Stimulated activated CD8-positive, alpha-beta memory T cell treated with anti-CD3 and anti-CD28 coated beads, Interleukin-4, amount 100 ng/mL, for 48 hours (primary cell): ENCODE results near the gene IGFL4.

ENCODE experiments used
- DNase-seq: peaks from one replicate; pipeline ENCODE4 v3.0.0-alpha.2; 2020

IGFL4 gene

DNA sequence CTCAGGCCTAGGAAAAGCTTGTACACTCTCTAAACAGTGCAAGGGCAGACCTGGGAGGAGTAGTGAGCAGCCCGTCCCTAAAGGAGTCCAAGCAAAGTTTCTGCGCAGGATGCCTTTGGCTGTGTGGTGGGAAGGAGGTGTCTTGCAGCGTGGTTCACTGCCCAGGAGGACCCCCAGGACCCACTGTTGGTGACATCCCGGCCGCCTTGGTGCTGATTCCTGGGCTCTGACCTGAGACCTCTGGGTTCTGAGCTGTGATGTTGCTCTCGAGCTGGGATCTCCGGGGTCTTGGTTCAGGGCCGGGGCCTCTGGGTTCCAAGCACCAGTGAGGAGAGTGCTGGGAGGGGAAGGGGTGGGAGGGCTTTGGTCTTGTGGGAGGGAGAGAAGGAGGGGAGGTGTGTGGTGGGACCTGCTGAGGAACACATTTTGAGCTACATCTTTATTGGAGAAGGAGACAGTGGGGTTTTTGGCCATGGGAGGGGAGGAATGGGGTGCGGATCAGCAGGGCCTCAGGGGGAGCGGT is 22.0 kb downstream of the IGFL4 start:
- DNase-seq = no peak

DNA sequence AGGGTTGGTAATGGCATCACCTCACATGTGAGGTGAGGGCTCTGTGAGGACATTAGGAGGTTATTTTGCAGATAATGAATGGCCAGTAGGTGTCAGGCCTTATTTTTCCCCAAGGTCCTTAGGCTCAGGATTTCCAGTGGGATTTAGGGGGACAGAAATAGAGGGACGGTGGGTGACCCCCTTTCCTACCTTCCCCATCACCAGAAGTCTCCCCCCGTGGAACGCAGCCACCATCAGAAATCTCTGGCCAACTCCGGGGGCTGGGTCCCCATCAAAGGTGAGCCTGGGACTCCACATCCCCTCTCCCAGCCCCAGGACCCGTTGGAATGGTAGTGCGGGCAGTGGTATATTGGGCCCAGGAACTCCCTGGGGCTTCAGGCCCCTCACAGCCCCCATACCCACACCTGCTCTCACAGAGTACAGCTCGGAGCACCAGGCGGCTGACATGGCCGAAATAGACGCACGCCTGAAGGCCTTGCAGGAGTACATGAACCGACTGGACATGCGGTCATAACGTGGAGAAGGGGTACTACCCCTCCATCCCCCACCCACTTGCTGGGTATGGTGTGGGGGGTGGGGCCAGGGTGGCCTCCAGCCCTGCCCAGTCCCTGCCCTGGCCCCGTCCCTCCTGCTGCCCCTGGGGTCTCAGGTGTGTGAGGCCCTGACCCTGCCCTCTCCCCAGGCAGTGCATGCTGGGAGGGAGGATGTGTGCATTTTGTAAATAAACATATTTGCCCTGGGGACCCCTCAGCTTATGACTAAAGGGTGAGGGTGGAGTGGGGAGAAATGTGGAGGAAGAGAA is 22.7 kb downstream of the IGFL4 start:
- no peak for DNase-seq

DNA sequence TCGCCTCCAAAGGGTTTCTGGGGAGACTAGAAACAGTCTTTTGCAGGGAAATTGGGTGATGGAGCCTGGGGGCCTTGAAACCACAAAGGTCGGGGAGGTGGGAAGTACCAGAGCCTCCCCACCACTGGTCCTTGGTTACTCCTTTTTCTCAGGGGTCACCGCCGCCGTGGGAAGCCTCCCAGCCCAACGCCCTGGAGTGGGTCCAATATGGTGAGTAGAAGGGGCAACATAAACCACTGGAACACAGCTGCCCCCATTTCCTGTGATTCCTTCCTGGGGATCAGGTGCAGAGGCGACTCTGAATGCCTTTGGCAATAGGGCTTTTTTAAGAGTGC is 23.7 kb downstream of the IGFL4 start:
- DNase-seq = no peak

DNA sequence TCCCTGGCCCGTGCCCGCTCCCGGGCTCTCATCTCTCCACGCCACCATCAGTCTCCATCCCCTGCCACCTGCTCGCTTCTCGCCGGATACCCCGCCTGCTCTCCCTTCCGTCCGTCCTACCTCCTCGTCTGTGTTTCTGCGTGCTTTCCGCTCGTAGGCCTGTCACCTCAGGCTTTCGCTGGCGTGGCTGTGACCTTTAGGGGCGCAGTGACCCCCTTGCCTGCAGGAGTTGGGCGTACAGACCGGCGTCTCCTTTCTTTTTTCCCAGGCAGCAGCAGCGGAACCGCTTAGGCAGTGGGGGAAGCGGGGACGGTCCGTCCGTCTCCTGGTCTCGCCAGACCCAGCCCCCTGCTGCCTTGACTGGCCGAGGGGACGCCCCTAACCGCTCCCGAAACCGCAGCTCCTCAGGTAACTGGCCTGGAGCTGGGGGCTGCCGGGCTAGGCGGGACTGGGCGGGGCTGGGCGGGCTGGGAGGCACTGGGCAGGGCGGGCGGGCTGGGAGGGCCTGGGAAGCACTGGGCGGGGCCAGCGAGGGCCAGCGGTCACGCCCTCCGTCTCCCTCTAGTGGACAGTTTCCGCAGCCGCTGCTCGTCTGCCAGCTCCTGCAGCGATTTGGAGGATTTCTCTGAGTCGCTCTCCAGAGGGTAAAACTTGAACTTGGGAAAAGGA is 24.2 kb downstream of the IGFL4 start:
- DNase-seq = peak; percentile 88

DNA sequence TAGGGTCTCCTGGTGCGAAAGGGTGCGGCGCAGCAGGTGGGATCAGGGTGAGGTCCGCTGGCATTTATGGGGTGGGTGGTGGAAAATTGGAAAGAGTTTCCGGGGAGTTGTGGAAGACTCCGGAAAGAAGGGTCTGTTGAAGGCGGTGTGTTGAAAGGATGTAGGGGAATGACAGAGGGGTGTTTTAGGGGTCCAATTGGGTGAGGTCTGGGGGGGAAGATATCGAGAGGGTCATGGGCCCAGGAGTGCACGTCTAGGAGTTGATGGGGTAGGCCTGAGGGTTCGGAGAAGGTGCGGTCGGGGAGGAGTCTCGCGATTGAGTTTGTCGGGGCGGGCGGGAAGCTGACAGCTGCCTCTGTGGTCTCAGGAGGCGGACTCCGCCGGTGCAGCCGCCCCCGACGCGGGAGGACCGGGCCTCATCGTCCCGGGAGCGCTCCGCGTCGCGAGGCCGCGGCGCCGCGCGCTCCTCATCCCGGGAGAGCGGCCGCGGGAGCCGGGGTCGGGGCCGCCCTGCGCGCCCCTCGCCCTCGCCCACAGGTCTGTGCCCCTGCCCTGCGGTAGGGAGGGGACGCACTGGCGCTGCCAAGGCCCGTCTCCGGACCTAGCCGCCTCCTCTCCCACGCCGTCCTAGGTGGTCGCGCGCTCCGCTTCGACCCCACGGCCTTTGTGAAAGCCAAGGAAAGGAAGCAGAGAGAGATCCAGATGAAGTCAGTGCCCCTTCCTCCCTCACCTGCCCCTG is 24.9 kb downstream of the IGFL4 start:
- DNase-seq = peak; percentile 59

DNA sequence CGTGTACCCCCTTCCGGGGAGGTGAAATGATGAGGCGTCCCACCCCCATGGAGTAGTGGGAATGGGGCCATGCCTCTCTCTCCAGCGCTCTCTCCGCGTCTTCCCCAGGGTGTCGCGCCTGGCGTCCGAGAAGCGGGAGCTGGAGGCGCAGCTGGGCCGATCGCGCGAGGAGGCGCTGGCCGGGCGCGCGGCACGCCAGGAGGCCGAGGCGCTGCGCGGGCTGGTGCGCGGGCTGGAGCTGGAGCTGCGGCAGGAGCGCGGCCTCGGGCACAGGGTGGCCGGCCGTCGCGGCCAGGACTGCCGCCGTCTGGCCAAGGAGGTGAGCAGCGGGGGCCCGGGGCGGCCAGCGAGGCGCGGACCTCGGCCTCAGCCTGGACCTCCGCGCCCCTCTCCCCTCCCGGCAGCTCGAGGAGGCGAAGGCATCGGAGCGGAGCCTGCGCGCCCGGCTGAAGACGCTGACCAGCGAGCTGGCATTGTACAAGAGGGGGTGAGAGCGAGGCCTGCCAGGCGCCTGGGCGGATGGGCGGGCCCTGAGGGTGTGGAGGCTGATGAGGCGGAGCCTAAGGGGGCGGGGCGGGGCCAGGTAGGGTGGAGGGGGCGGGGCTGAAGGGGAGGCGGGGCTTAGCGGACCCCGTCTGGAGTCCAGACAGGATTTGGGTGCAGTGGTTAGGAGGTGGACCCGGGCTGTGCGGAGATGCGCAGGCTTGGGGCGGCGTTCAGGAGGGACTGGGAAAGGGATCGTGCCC is 25.7 kb downstream of the IGFL4 start:
- peak; percentile 80 for DNase-seq

DNA sequence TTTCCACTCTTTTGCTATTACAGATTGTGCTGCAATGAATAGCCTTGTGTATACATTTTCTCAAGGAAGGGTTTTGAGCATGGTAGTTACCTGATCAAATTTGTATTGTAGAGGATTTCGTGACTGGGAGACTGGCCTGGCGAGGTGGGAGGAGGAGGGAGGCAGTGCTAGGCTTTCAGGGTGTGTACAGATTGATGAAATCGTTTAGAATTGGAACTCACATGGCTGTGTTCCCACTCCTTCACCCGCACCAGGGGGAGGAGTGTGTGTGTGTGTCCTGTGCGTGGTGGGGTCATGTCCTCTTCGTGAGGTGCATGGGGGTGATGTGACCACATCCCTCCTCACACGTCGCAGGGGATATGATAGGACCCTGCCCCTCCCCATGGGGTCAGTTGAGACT is 26.3 kb downstream of the IGFL4 start:
- no peak for DNase-seq

DNA sequence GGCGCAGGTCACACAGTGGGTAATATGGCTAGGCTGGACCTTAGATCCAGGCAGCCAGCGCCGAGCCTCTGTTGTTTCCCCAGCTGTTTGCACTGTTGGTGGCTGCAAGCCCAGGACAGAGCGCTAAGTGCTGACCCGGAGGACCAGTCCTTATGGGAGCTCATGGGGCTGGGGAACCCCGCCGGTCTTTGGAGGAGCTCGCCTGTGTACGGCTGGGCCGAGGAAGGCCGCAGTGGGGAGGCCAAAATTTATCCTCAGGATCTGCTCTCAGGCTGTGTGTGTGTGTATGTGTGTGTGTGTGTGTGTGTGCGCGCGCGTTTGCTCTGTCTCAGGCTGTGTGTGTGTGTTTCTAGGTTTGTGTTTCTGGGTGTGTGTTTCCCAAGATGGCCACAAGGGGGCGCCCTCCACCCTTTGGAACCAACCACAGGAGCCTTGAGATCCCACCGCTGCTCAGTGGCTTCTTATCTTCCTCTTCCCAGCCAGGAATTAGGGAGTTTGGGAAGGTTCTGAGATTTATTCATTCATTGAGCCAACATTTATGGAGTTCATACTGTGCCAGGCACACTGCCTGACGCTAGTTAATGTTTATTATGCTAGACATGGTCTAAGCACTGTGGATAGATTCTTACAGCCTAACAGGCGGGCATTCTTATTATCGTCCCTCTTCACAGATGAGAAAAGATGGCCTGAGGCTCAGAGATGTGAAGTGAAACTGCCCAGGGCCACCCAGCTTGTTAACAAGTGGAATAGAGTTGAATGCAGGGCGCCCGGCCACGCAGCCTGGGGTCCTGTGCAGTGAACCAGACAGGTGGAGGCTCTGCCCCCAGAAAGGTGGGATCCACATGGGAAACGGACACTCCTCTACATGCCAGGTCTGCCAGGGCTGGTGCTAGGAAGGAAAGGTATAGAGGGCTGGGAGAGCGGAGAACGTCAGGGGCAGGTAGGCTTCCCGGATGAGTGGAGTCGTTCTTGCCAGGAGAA is 31.0 kb downstream of the IGFL4 start:
- peak; percentile 82 for DNase-seq

DNA sequence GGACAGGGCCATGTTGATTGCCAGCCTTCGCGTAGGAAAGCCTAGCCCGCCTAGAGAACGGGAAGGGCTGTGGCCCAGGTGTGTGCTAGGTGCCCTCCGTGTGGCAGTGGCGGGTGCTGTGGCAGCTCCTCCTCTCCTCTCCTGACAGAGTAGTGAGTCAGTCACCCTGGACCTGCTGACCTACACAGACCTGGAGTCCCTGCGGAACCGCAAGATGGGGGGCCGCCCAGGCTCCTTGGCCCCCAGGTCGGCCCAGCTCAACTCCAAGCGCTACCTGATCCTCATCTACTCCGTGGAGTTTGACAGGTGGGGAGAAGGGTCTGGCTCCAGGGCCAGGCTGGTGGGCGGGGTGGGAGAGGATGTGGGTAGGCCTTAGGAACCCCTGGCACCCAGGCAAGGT is 34.4 kb downstream of the IGFL4 start:
- no peak for DNase-seq

DNA sequence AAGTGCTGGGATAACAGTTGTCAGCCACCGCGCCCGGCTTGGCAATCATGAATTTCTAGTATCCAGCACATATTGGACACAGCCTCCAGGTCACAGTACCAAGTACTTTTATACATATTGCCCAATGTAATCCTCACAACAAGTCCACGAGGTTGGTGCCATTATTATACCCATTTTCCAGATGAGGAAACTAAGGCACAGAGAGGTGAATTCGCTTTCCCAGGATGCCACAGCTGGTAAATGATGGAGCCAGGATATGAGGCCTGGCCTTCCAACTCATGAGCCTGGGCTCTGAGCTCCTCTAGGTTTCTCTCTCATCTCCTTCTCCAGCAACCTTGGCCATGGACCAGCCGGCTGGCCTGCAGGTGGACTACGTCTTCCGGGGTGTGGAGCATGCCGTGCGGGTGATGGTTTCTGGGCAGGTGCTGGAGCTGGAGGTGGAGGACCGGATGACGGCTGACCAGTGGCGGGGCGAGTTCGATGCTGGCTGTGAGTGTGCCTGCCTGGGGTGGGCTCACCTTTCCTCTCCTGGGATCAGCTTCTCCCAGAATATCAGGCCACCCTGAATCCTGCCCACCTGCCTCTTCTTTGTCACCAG is 38.0 kb downstream of the IGFL4 start:
- no peak for DNase-seq

DNA sequence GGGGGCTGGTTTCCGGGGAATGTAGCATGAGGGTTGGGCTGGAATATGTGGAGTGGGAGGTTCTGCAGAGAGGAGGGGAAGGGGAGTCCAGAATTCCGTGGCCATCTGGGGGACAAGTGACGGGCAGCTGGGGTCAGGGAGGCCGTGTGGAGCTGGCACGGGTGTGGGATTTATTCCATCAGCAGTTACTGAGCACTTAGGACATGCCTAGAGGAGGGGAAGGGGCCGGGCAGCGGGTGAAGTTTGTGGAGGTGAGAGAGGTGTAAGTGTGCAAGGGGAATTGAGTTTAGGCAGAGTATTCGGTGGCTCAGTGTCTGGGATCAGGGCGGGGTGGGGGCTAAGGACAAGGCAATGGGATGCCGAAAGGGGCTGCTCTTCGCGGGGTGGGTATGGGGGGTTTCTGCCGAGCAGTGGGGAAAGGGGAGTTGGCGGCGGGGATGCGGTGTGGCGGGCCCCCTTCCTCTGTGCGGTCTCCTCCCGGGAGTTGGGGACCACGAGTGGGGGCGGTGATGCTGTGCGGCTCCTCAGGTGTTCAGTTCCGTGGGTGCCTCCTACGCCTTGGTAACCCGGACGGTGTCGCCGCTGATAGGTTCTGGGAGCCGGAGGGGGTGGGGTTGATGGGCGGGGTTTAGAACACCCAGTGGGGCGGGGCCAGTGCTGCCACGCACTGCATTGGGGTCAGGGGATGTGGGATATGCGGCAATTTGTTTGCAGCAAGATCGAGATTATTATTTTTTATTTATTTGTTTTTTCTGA is 40.1 kb downstream of the IGFL4 start:
- peak; percentile 72 for DNase-seq

DNA sequence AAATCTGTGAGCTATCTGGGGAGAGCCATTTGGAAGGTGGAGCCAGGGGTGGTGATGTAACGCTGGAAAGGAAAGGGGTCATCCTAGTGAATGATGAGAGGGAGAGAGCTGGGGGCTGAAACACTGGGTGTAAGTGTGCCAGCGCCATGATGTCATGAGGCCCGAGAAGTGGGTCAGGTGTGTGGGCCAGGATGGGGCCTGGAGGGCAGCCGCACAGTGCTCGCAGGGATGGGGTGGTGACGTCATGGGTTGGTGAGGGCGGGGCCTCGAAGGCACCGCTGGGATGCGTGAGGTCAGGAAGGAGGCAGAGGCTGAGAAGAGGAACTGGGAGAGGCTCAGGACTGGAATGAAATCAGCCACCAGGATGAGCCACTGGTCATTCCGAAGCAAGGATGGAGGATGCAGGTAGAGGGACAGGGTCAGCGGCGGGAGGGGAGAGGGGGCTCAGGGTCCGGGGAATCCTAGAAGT is 41.1 kb downstream of the IGFL4 start:
- DNase-seq = peak; percentile 41

DNA sequence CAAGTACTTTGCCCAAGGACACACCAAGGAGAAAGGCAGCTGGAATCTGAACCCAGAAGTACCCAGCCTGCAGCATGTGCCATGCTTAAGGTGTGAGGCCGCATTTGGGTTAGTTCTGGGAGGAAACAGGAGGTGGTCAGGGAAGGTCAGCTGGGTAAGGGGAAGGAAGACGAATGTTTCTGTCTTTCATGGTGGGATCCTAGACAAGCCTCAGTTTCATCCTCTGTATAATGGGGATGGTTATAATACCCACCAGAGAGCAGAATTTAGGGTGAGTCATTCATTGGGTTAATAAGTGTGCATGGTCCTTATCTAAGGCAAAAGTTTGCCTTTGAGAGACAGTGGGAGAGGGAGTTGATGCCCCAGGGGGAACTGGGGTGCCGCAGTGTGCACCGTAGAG is 42.0 kb downstream of the IGFL4 start:
- DNase-seq = no peak

DNA sequence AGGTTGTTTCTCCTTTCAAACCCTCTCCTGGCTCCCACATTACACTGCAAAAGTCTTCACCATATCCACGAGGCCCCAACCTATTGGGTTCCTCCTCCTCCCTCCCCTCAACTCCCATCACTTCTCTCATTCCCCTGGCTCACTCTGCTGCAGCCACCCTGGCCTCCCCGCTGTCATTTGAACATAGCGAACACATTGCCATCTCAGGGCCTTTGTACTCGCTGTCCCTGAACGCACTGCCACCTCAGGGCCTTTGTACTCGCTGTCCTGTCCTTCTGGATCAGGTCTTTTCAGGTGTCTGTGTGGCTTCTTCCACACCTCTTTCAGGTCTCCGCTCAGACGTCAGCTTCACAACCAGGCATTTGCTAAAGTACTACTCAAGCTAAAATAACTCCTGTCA is 43.9 kb downstream of the IGFL4 start:
- no peak for DNase-seq

DNA sequence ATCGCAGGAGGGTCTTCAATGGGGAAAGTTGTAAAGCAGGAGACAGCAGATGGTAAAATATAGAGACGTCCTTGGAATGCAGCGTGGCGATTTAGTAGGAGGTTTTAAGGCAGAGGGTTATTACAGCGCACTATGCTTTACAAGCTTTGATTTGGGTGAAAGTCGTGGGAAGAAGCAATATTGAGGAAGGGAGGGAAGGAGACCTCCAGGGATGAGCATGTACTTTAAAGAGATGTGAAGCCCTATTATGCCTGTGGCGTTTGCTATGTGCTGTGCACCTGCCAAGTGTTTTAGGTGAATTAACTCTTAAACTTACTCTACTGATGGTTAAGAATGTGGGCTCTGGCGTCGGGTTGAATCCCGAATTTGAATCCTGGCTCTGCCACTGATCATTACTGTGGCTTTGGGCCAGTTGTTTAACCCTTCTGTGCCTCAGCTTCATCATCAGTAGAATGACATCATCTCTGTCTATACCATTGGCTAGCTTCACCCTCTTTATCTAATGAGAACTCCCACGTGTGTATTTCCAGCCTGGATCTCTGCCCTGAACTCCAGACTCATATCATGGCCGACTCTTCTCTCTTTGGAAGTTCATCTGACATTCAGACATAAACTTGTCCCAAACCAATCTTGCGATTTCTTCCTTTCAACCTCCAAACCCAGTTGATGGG is 45.0 kb downstream of the IGFL4 start:
- DNase-seq = no peak

DNA sequence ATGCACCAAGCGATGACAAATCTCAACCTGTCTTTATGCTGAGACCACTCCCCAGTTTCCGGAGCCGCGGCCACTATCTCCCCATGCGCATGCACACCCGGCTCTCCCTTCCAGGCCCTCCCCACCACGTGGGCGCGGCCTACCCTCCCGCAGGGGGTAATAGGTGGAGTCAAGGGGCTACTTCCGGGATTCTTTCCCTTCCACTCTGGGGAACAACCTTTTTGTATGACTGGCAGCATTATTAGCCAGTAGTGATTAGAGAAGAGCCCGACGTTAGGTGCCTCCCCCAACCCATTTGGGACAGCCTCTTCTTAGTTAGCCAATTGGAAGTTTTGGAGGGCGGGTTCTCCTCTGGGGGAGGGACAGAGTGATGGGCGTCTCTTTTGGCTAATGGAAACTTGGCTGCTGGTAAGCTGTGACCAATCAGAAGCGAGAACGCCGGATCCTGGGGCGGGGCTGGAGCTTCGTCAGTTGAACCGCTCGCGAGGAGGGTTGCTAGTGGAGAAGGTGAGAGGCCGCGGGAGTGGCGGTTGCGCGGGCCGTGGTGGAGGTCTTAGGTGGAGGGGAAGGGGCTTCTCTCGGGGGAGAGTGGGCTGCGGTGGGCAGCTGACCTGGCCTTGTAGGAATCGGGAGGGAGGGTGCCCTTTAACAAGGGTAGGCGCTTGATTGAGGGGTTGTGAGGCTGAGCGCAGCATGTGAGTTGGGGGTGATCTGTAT is 45.6 kb downstream of the IGFL4 start, which contains the start of gene CCDC61:
Gene CCDC61 (plus strand): TSS at position 470 of the 717 bp plus-strand sequence. CDS start 7,552 bp downstream, outside the sequence.
- peak; percentile 96 for DNase-seq

DNA sequence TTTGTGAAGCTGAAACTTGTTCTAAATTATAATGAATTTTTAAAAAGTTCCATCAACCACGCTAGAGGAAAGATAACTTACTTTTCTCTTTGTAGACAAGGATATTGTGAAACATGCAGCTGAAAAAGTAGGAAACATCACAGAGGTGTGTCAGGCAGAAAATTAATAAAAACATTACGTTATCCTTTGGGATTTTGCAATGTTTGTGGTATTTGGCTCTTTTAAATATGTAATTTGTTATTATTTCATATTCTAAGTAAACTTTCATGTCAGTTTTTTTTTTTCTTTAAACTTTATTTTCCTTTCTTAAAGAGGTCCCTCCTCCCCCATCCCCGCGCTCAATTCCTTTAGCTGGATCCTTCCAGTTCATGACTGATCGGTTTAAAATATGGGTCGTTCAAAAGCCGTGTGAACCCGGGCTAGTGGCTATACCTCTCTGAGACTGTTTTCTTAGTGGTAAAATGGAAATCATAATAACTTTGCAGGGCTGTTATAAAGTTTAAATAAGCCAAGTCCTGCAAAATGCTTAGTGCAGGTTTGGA is 46.3 kb downstream of the IGFL4 start:
- DNase-seq = no peak

DNA sequence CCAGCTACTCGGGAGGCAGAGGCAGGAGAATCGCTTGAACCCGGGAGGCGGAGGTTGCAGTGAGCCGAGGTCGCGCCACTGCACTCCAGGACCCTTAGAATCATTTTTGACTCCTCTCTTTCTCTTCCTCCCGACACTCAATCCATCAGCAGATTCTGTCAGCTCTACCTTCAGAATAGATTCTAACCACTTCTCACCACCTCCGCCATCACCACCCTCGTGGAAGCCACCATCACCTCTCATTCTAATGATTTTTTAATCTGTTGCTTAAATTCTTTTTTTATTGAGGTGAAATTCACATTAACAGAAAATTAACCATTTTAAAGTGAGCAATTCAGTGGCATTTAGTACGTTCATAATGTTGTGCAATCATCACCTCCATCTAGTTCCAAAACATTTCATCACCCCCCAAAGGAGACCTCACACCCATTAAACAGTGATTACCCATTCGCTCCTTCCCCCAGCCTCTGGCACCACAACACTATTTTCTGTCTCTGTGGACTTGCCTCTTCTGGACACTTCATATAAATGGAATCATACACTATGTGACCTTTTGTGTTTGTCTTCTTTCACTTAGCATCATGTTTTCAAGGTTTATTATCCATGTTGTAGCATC is 50.6 kb downstream of the IGFL4 start:
- DNase-seq = no peak
